ENCODE data around the gene CDH4. TPM values are rescaled to one million over a fixed set of nuclear protein-coding genes. Genes with fewer than 3 reads are reported as not detected.

CDH4 gene
- polyA plus RNA-seq, 2 donors: 0.02 to 0.05 TPM

GRCh38 chr20:61608275-61609085 is 356.4 kb downstream of the CDH4 start:
- Histone ChIP-seq H3K36me3 (ENCODE audit: control insufficient read depth in 2 of 2, insufficient read depth in 2 of 2, low read length in 1 of 2) (no peaks in the 10 kb centered on the region), H3K27me3 (ENCODE audit: control insufficient read depth in 1 of 2, insufficient read depth in 2 of 2, low read length in 2 of 2) (no peaks in the 10 kb centered on the region), H3K4me1 (ENCODE audit: control insufficient read depth in 2 of 2, insufficient read depth in 2 of 2, low read length in 1 of 2) (no peaks in the 10 kb centered on the region), H3K27ac (ENCODE audit: low read depth in 2 of 2, low read length in 1 of 2) (no peak overlapping the region), H3K4me3 (ENCODE audit: low read depth in 1 of 2, low read length in 2 of 2) (no peak overlapping the region), H3K9me3 (ENCODE audit: control insufficient read depth in 2 of 2, insufficient read depth in 1 of 2, low read depth in 1 of 2, low read length in 1 of 2) (peaks cover under 1 to 15% of the 10 kb centered on the region in 2 donors)
- 59 to 62% methylated on average over 21 of the region's 21 CpGs for WGBS, 2 donors

- Histone ChIP-seq H3K9me3 (ENCODE audit: control insufficient read depth in 2 of 2, insufficient read depth in 1 of 2, low read depth in 1 of 2, low read length in 1 of 2) (peaks cover 0 to 14% of the 10 kb centered on the region in 2 donors), H3K36me3 (ENCODE audit: control insufficient read depth in 2 of 2, insufficient read depth in 2 of 2, low read length in 1 of 2) (no peaks in the 10 kb centered on the region), H3K27ac (ENCODE audit: low read depth in 2 of 2, low read length in 1 of 2) (no peak overlapping the region), H3K27me3 (ENCODE audit: control insufficient read depth in 1 of 2, insufficient read depth in 2 of 2, low read length in 2 of 2) (no peaks in the 10 kb centered on the region), H3K4me3 (ENCODE audit: low read depth in 1 of 2, low read length in 2 of 2) (no peak overlapping the region), H3K4me1 (ENCODE audit: control insufficient read depth in 2 of 2, insufficient read depth in 2 of 2, low read length in 1 of 2) (no peaks in the 10 kb centered on the region)
- 60 to 64% methylated on average over 9 of the region's 9 CpGs for WGBS, 2 donors
Measured at GRCh38 chr20:61609461-61609860, 357.4 kb downstream of the CDH4 start.

- no peaks in the 10 kb centered on the region for H3K36me3 ChIP-seq (ENCODE audit: control insufficient read depth in 2 of 2, insufficient read depth in 2 of 2, low read length in 1 of 2)
- 72 to 73% methylated on average over 13 of the region's 13 CpGs for WGBS, 2 donors
- H3K27ac ChIP-seq (ENCODE audit: low read depth in 2 of 2, low read length in 1 of 2): no peak overlapping the region
- H3K4me3 ChIP-seq (ENCODE audit: low read depth in 1 of 2, low read length in 2 of 2): no peak overlapping the region
- H3K9me3 ChIP-seq (ENCODE audit: control insufficient read depth in 2 of 2, insufficient read depth in 1 of 2, low read depth in 1 of 2, low read length in 1 of 2): peaks cover 0 to 10% of the 10 kb centered on the region in 2 donors
- no peaks in the 10 kb centered on the region for H3K27me3 ChIP-seq (ENCODE audit: control insufficient read depth in 1 of 2, insufficient read depth in 2 of 2, low read length in 2 of 2)
- H3K4me1 ChIP-seq (ENCODE audit: control insufficient read depth in 2 of 2, insufficient read depth in 2 of 2, low read length in 1 of 2): no peaks in the 10 kb centered on the region
Measured at GRCh38 chr20:61611401-61612180, 359.5 kb downstream of the CDH4 start.

GRCh38 chr20:61613917-61614705 is 362.1 kb downstream of the CDH4 start:
- Histone ChIP-seq H3K4me1 (ENCODE audit: control insufficient read depth in 2 of 2, insufficient read depth in 2 of 2, low read length in 1 of 2) (no peaks in the 10 kb centered on the region), H3K9me3 (ENCODE audit: control insufficient read depth in 2 of 2, insufficient read depth in 1 of 2, low read depth in 1 of 2, low read length in 1 of 2) (peaks cover 0 to 6% of the 10 kb centered on the region in 2 donors), H3K27me3 (ENCODE audit: control insufficient read depth in 1 of 2, insufficient read depth in 2 of 2, low read length in 2 of 2) (no peaks in the 10 kb centered on the region), H3K36me3 (ENCODE audit: control insufficient read depth in 2 of 2, insufficient read depth in 2 of 2, low read length in 1 of 2) (no peaks in the 10 kb centered on the region), H3K27ac (ENCODE audit: low read depth in 2 of 2, low read length in 1 of 2) (no peak overlapping the region), H3K4me3 (ENCODE audit: low read depth in 1 of 2, low read length in 2 of 2) (no peak overlapping the region)
- WGBS, 2 donors: 57 to 60% methylated on average over 13 of the region's 13 CpGs

GRCh38 chr20:61614706-61615100 is 362.6 kb downstream of the CDH4 start:
- Histone ChIP-seq H3K36me3 (ENCODE audit: control insufficient read depth in 2 of 2, insufficient read depth in 2 of 2, low read length in 1 of 2) (no peaks in the 10 kb centered on the region), H3K27me3 (ENCODE audit: control insufficient read depth in 1 of 2, insufficient read depth in 2 of 2, low read length in 2 of 2) (no peaks in the 10 kb centered on the region), H3K27ac (ENCODE audit: low read depth in 2 of 2, low read length in 1 of 2) (no peak overlapping the region), H3K9me3 (ENCODE audit: control insufficient read depth in 2 of 2, insufficient read depth in 1 of 2, low read depth in 1 of 2, low read length in 1 of 2) (peaks cover 0 to 10% of the 10 kb centered on the region in 2 donors), H3K4me1 (ENCODE audit: control insufficient read depth in 2 of 2, insufficient read depth in 2 of 2, low read length in 1 of 2) (no peaks in the 10 kb centered on the region), H3K4me3 (ENCODE audit: low read depth in 1 of 2, low read length in 2 of 2) (no peak overlapping the region)
- WGBS, 2 donors: 74 to 83% methylated on average over 2 of the region's 2 CpGs

- Histone ChIP-seq H3K4me1 (ENCODE audit: control insufficient read depth in 2 of 2, insufficient read depth in 2 of 2, low read length in 1 of 2) (no peaks in the 10 kb centered on the region), H3K27ac (ENCODE audit: low read depth in 2 of 2, low read length in 1 of 2) (no peak overlapping the region), H3K4me3 (ENCODE audit: low read depth in 1 of 2, low read length in 2 of 2) (no peak overlapping the region), H3K36me3 (ENCODE audit: control insufficient read depth in 2 of 2, insufficient read depth in 2 of 2, low read length in 1 of 2) (no peaks in the 10 kb centered on the region), H3K9me3 (ENCODE audit: control insufficient read depth in 2 of 2, insufficient read depth in 1 of 2, low read depth in 1 of 2, low read length in 1 of 2) (peaks cover 0 to 13% of the 10 kb centered on the region in 2 donors), H3K27me3 (ENCODE audit: control insufficient read depth in 1 of 2, insufficient read depth in 2 of 2, low read length in 2 of 2) (no peaks in the 10 kb centered on the region)
- WGBS, 2 donors: 92 to 93% methylated on average over 15 of the region's 15 CpGs
Measured at GRCh38 chr20:61615806-61616205, 363.7 kb downstream of the CDH4 start.

GRCh38 chr20:61619751-61620150 is 367.7 kb downstream of the CDH4 start:
- peaks cover 0 to 7% of the 10 kb centered on the region in 2 donors for H3K9me3 ChIP-seq (ENCODE audit: control insufficient read depth in 2 of 2, insufficient read depth in 1 of 2, low read depth in 1 of 2, low read length in 1 of 2)
- 92% methylated on average over 10 of the region's 10 CpGs for WGBS, 2 donors
- no peaks in the 10 kb centered on the region for H3K27me3 ChIP-seq (ENCODE audit: control insufficient read depth in 1 of 2, insufficient read depth in 2 of 2, low read length in 2 of 2)
- H3K4me3 ChIP-seq (ENCODE audit: low read depth in 1 of 2, low read length in 2 of 2): no peak overlapping the region
- no peaks in the 10 kb centered on the region for H3K4me1 ChIP-seq (ENCODE audit: control insufficient read depth in 2 of 2, insufficient read depth in 2 of 2, low read length in 1 of 2)
- no peaks in the 10 kb centered on the region for H3K36me3 ChIP-seq (ENCODE audit: control insufficient read depth in 2 of 2, insufficient read depth in 2 of 2, low read length in 1 of 2)
- no peak overlapping the region for H3K27ac ChIP-seq (ENCODE audit: low read depth in 2 of 2, low read length in 1 of 2)

- Histone ChIP-seq H3K36me3 (ENCODE audit: control insufficient read depth in 2 of 2, insufficient read depth in 2 of 2, low read length in 1 of 2) (no peaks in the 10 kb centered on the region), H3K4me1 (ENCODE audit: control insufficient read depth in 2 of 2, insufficient read depth in 2 of 2, low read length in 1 of 2) (no peaks in the 10 kb centered on the region), H3K4me3 (ENCODE audit: low read depth in 1 of 2, low read length in 2 of 2) (no peak overlapping the region), H3K27ac (ENCODE audit: low read depth in 2 of 2, low read length in 1 of 2) (no peak overlapping the region), H3K27me3 (ENCODE audit: control insufficient read depth in 1 of 2, insufficient read depth in 2 of 2, low read length in 2 of 2) (no peaks in the 10 kb centered on the region), H3K9me3 (ENCODE audit: control insufficient read depth in 2 of 2, insufficient read depth in 1 of 2, low read depth in 1 of 2, low read length in 1 of 2) (peaks cover 0 to 7% of the 10 kb centered on the region in 2 donors)
- WGBS, 2 donors: 14 to 66% methylated on average over 1 of the region's 1 CpG
Measured at GRCh38 chr20:61620174-61620573, 368.1 kb downstream of the CDH4 start.

- no peaks in the 10 kb centered on the region for H3K4me1 ChIP-seq (ENCODE audit: control insufficient read depth in 2 of 2, insufficient read depth in 2 of 2, low read length in 1 of 2)
- no peak overlapping the region for H3K27ac ChIP-seq (ENCODE audit: low read depth in 2 of 2, low read length in 1 of 2)
- WGBS, 2 donors: 49 to 62% methylated on average over 19 of the region's 19 CpGs
- no peaks in the 10 kb centered on the region for H3K27me3 ChIP-seq (ENCODE audit: control insufficient read depth in 1 of 2, insufficient read depth in 2 of 2, low read length in 2 of 2)
- H3K9me3 ChIP-seq (ENCODE audit: control insufficient read depth in 2 of 2, insufficient read depth in 1 of 2, low read depth in 1 of 2, low read length in 1 of 2): peaks cover 0 to 7% of the 10 kb centered on the region in 2 donors
- no peaks in the 10 kb centered on the region for H3K36me3 ChIP-seq (ENCODE audit: control insufficient read depth in 2 of 2, insufficient read depth in 2 of 2, low read length in 1 of 2)
- H3K4me3 ChIP-seq (ENCODE audit: low read depth in 1 of 2, low read length in 2 of 2): no peak overlapping the region
Measured at GRCh38 chr20:61621035-61621730, 369.1 kb downstream of the CDH4 start.
